ENCODE measurements around the gene EXOSC3.
"Not testable (repeated sequence)": the region's sequence is repeated elsewhere in the genome, so short reads cannot be mapped to it uniquely, and the experiment has no call there.

EXOSC3 gene

GRCh38 chr9:37784616-37785483, at the start of gene EXOSC3:
Gene EXOSC3 (minus strand): TSS chr9:37785064. CDS start chr9:37785044, 20 bp downstream.
- peak; percentile 72 to 75 for DNase-seq (ENCODE audit: low read depth in 2 of 2)

GRCh38 chr9:37827483-37828165, 42.8 kb upstream of the EXOSC3 start:
- DNase-seq (ENCODE audit: low read depth in 2 of 2): no peak

- not testable (repeated sequence) for DNase-seq (ENCODE audit: low read depth in 2 of 2)
Observed at GRCh38 chr9:37825174-37825573, 40.3 kb upstream of the EXOSC3 start.

GRCh38 chr9:37820142-37820541, 35.3 kb upstream of the EXOSC3 start:
- DNase-seq (ENCODE audit: low read depth in 2 of 2): no peak

- no peak for DNase-seq (ENCODE audit: low read depth in 2 of 2)
Observed at GRCh38 chr9:37818849-37819248, 34.0 kb upstream of the EXOSC3 start.

GRCh38 chr9:37812773-37813379, 28.0 kb upstream of the EXOSC3 start:
- no peak for DNase-seq (ENCODE audit: low read depth in 2 of 2)

GRCh38 chr9:37811906-37812476, 27.1 kb upstream of the EXOSC3 start:
- no peak for DNase-seq (ENCODE audit: low read depth in 2 of 2)

GRCh38 chr9:37809676-37810075, 24.8 kb upstream of the EXOSC3 start:
- DNase-seq (ENCODE audit: low read depth in 2 of 2): not testable (repeated sequence)

GRCh38 chr9:37806271-37806670, 21.4 kb upstream of the EXOSC3 start:
- DNase-seq (ENCODE audit: low read depth in 2 of 2): no peak

- DNase-seq (ENCODE audit: low read depth in 2 of 2): no peak
Observed at GRCh38 chr9:37801959-37802711, 17.3 kb upstream of the EXOSC3 start.

- no peak for DNase-seq (ENCODE audit: low read depth in 2 of 2)
Observed at GRCh38 chr9:37801287-37801850, 16.5 kb upstream of the EXOSC3 start.

GRCh38 chr9:37800631-37801286, 15.9 kb upstream of the EXOSC3 start, which contains the start of gene DCAF10:
Gene DCAF10 (plus strand): TSS chr9:37800797. CDS start chr9:37800867, 70 bp downstream.
- peak; percentile 70 to 81 for DNase-seq (ENCODE audit: low read depth in 2 of 2)

GRCh38 chr9:37798677-37799076, 13.8 kb upstream of the EXOSC3 start:
- no peak for DNase-seq (ENCODE audit: low read depth in 2 of 2)

- no peak for DNase-seq (ENCODE audit: low read depth in 2 of 2)
Observed at GRCh38 chr9:37796232-37796631, 11.4 kb upstream of the EXOSC3 start.

- DNase-seq (ENCODE audit: low read depth in 2 of 2): no peak
Observed at GRCh38 chr9:37792122-37792521, 7.3 kb upstream of the EXOSC3 start.

- DNase-seq (ENCODE audit: low read depth in 2 of 2): no peak
Observed at GRCh38 chr9:37790096-37790495, 5.2 kb upstream of the EXOSC3 start.

- no peak for DNase-seq (ENCODE audit: low read depth in 2 of 2)
Observed at GRCh38 chr9:37788332-37788731, 3.5 kb upstream of the EXOSC3 start.

- no peak for DNase-seq (ENCODE audit: low read depth in 2 of 2)
Observed at GRCh38 chr9:37787059-37787458, 2.2 kb upstream of the EXOSC3 start.

GRCh38 chr9:37784291-37784615, 611 bp downstream of the EXOSC3 start:
- DNase-seq (ENCODE audit: low read depth in 2 of 2): no peak

- DNase-seq (ENCODE audit: low read depth in 2 of 2): no peak
Observed at GRCh38 chr9:37778534-37778933, 6.3 kb downstream of the EXOSC3 start.

- DNase-seq (ENCODE audit: low read depth in 2 of 2): no peak
Observed at GRCh38 chr9:37776328-37776727, 8.5 kb downstream of the EXOSC3 start.

Measured in activated CD8-positive, alpha-beta memory T cell treated with anti-CD3 and anti-CD28 coated beads for 4 hours (primary cell).